Iris pigment epithelial cell (primary cell): ENCODE data around the gene DENND1C.

Experiments
- DNase-seq: peaks from one replicate; pipeline ENCODE4 v3.0.0-alpha.2; 2011; ENCODE audit warnings: low read depth

DENND1C gene

GRCh38 chr19:6424195-6424938 lies 57.2 kb downstream of the DENND1C start, which contains the start of gene KHSRP:
Gene KHSRP (minus strand): TSS chr19:6424811. CDS start chr19:6424701, 110 bp downstream.
- DNase-seq: no peak

GRCh38 chr19:6423499-6424194 lies 57.9 kb downstream of the DENND1C start:
- DNase-seq: peak; percentile 65

GRCh38 chr19:6421075-6422014 lies 60.2 kb downstream of the DENND1C start:
- DNase-seq: no peak

GRCh38 chr19:6418562-6418932 lies 63.0 kb downstream of the DENND1C start:
- DNase-seq: no peak

GRCh38 chr19:6417713-6418561 lies 63.6 kb downstream of the DENND1C start:
- no peak for DNase-seq
